Activated CD4-positive, alpha-beta memory T cell treated with anti-CD3 and anti-CD28 coated beads, Interleukin-2, amount 10 ng/mL, durations not matched to agents 7 days and 5 days (primary cell): ENCODE measurements around the gene TGFB1I1. TPM values are rescaled to one million over a fixed set of nuclear protein-coding genes. Genes with fewer than 3 reads are reported as not detected.
A peak's percentile ranks its signal among the peaks of the same experiment; 100 is the strongest.

Experiments
- CTCF ChIA-PET: fragments of 350-600 bp; sonication (Branson Sonifier 250); formaldehyde crosslinking; loops from one replicate; lab custom pipeline; 2021; ENCODE audit warnings: antibody characterized with exemption, inconsistent platforms; lab: Charles Lee
- POLR2A ChIA-PET: fragments of 350-600 bp; sonication (Branson Sonifier 250); formaldehyde crosslinking; loops from one replicate; lab custom pipeline; 2021; ENCODE audit warnings: antibody characterized with exemption; lab: Charles Lee
- DNase-seq: peaks from one replicate; pipeline ENCODE4 v3.0.0-alpha.2; 2020
- H3K27ac Mint-ChIP-seq: one replicate; pipeline ENCODE4 v1.8.0; 2021; ENCODE audit warnings: mild to moderate bottlenecking, mixed read lengths
- H3K27me3 Mint-ChIP-seq: one replicate; pipeline ENCODE4 v1.8.0; 2021; ENCODE audit warnings: mixed read lengths
- H3K36me3 Mint-ChIP-seq: one replicate; pipeline ENCODE4 v1.8.0; 2021; ENCODE audit warnings: low read depth, mixed read lengths
- H3K4me1 Mint-ChIP-seq: one replicate; pipeline ENCODE4 v1.8.0; 2021; ENCODE audit warnings: mixed read lengths
- H3K4me3 Mint-ChIP-seq: one replicate; pipeline ENCODE4 v1.8.0; 2021; ENCODE audit warnings: mild to moderate bottlenecking, mixed read lengths
- H3K9me3 Mint-ChIP-seq: one replicate; pipeline ENCODE4 v1.8.0; 2021; ENCODE audit warnings: mixed read lengths
- total RNA-seq, 2 experiments: library from RNA; stranded (reverse); gene quantifications; one replicate each; pipeline ENCODE4 v1.2.3, GENCODE V29; 2021

Gene TGFB1I1
- total RNA-seq, 2 experiments from 2014 or later: 0.25 to 0.38 TPM

DNA sequence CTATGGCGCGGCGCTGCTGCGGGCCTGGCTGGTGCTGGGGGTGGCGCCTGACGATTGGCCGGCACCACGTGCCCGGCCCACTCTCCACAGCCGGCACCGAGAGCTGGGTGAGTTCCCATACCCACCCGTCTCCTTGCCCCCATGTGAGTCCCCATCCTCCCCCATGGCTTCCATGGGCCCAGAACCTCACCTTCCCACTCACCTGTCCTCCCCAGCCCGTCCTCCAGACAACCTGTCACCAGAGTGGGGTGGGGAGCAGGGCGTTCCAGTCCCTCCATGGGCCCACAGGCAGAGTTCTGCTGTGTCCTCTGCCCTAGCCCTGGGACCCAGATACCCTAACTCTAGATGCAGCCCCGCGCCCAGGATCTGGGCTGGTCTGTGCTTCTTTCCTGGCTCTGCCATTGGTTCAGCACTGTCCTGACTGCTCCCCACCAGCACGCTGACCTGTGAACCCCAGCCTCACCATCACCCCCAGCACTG lies 7.1 kb upstream of the TGFB1I1 start:
- DNase-seq: no peak
- no peaks in the 10 kb centered on the region for H3K9me3 Mint-ChIP-seq
- H3K4me3 Mint-ChIP-seq: no peak overlapping the region
- POLR2A ChIA-PET: no interaction called here
- CTCF ChIA-PET: no interaction called here
- H3K4me1 Mint-ChIP-seq: peaks cover 27% of the 10 kb centered on the region
- no peak overlapping the region for H3K27ac Mint-ChIP-seq
- H3K27me3 Mint-ChIP-seq: no peaks in the 10 kb centered on the region
- H3K36me3 Mint-ChIP-seq: peaks cover 26% of the 10 kb centered on the region

DNA sequence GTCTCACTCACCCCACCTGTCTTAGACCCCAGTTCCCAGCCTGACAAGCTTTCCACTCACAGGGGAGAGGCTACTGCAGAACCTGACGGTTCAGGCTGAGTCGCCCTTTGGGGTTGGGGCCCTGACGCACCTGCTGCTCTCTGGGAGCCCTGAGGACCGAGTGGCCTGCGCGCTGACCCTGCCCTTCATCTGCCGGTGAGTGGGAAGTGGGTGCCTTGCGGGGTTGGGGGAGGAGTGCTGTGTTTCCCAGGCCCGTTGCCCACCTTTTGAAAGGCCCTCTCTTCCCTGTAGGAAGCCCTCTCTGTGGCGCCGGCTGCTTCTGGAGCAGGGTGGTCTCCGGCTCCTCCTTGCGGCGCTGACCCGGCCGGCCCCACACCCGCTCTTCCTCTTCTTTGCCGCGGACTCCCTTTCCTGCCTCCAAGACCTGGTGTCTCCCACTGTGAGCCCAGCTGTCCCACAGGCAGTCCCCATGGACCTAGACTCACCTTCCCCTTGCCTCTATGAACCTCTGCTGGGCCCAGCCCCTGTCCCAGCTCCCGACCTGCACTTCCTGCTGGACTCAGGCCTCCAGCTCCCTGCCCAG lies 6.1 kb upstream of the TGFB1I1 start:
- Mint-ChIP-seq H3K4me3 (no peak overlapping the region), H3K27ac (no peak overlapping the region), H3K4me1 (peaks cover 18% of the 10 kb centered on the region), H3K9me3 (no peaks in the 10 kb centered on the region), H3K27me3 (peaks cover 4% of the 10 kb centered on the region), H3K36me3 (peaks cover 26% of the 10 kb centered on the region)
- DNase-seq: no peak
- POLR2A ChIA-PET: no interaction called here
- CTCF ChIA-PET: no interaction called here

DNA sequence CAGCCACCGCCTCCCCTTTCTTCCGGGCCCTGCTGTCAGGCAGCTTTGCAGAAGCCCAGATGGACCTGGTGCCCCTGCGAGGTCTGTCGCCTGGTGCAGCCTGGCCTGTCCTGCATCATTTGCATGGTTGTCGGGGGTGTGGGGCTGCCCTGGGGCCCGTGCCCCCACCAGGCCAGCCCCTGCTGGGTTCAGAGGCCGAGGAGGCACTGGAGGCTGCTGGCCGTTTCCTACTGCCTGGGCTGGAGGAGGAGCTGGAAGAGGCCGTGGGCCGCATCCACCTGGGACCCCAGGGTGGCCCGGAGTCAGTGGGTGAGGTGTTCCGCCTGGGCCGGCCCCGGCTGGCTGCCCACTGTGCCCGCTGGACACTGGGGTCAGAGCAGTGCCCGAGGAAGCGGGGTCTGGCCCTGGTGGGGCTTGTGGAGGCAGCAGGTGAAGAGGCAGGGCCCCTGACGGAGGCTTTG lies 5.5 kb upstream of the TGFB1I1 start:
- Mint-ChIP-seq H3K27ac (no peak overlapping the region), H3K4me1 (peaks cover 13% of the 10 kb centered on the region), H3K4me3 (no peak overlapping the region), H3K27me3 (peaks cover 8% of the 10 kb centered on the region), H3K36me3 (peaks cover 26% of the 10 kb centered on the region), H3K9me3 (no peaks in the 10 kb centered on the region)
- ChIA-PET CTCF (no interaction called here), POLR2A (no interaction called here)
- DNase-seq: no peak

- no peak for DNase-seq
- Mint-ChIP-seq H3K4me3 (no peak overlapping the region), H3K27ac (no peak overlapping the region), H3K4me1 (peaks cover 14% of the 10 kb centered on the region), H3K36me3 (peaks cover 26% of the 10 kb centered on the region), H3K9me3 (no peaks in the 10 kb centered on the region), H3K27me3 (peaks cover 10% of the 10 kb centered on the region)
- CTCF ChIA-PET: no interaction called here
- POLR2A ChIA-PET: no interaction called here
These were observed 4.7 kb upstream of the TGFB1I1 start for GRCh38 chr16:31467151-31467773.

- no peak overlapping the region for H3K4me3 Mint-ChIP-seq
- CTCF ChIA-PET: interaction anchor here (1.3 kb wide), 1 partner anchor 9 kb away, joined by 4 read pairs; the partner anchor contains the start of gene ARMC5
- peaks cover 22% of the 10 kb centered on the region for H3K36me3 Mint-ChIP-seq
- no peak overlapping the region for H3K27ac Mint-ChIP-seq
- peaks cover 18% of the 10 kb centered on the region for H3K4me1 Mint-ChIP-seq
- POLR2A ChIA-PET: no interaction called here
- H3K27me3 Mint-ChIP-seq: peaks cover 15% of the 10 kb centered on the region
- no peaks in the 10 kb centered on the region for H3K9me3 Mint-ChIP-seq
- no peak for DNase-seq
These were observed 4.1 kb upstream of the TGFB1I1 start for GRCh38 chr16:31467858-31468257.

- H3K27me3 Mint-ChIP-seq: peaks cover 34% of the 10 kb centered on the region
- ChIA-PET POLR2A (interaction anchor here (1.6 kb wide), 1 partner anchor 10 kb away, joined by 3 read pairs; no protein-coding TSS in a partner anchor), CTCF (interaction anchor here (3.4 kb wide), 1 partner anchor 10 kb away, joined by 15 read pairs; no protein-coding TSS in a partner anchor)
These were observed 1.3 kb upstream of the TGFB1I1 start for GRCh38 chr16:31470615-31471014.

DNA sequence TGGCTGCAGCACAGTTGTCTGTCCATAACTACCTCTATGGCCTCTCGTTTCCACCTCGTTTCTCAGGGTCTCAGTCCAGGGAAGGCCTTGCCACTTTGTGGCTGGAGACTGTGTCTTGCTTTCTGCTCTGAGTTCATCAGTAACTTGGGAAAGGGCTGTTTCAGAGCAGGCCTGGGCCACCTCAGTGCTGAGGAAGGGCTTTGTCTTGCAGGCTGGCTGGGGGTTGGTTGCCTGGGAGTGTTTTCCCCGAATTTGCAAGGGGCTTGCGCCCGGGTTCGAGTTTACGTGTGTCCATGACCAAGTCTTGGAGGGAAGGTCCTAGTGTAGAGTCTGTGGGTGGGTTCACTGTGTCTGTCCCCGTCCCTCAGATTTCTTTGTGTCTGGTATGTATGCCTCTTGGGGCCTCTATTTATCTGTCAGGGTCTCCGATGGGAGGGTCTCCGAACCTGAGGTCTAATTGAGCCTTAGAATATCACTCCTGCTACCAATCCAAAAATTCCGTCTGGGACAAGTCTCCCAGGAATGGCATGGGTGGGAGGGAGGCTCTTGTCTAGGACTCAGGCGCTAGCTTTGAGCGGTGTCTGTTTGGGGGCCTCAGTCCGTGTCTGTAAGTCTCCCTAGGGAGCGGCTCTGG lies 594 bp upstream of the TGFB1I1 start:
- Mint-ChIP-seq H3K36me3 (peaks cover 4% of the 10 kb centered on the region), H3K4me1 (peaks cover 21% of the 10 kb centered on the region), H3K9me3 (no peaks in the 10 kb centered on the region), H3K27me3 (peaks cover 37% of the 10 kb centered on the region), H3K4me3 (no peak overlapping the region), H3K27ac (no peak overlapping the region)
- POLR2A ChIA-PET: interaction anchor here (1.6 kb wide), 1 partner anchor 11 kb away, joined by 3 read pairs; no protein-coding TSS in a partner anchor
- no peak for DNase-seq
- CTCF ChIA-PET: interaction anchor here (3.4 kb wide), 1 partner anchor 10 kb away, joined by 15 read pairs; no protein-coding TSS in a partner anchor

More at GRCh38 chr16:31470615-31471014, 1.3 kb upstream of the TGFB1I1 start:
- H3K9me3 Mint-ChIP-seq: no peaks in the 10 kb centered on the region
- H3K36me3 Mint-ChIP-seq: peaks cover 8% of the 10 kb centered on the region
- DNase-seq: no peak
- H3K27ac Mint-ChIP-seq: no peak overlapping the region
- H3K4me3 Mint-ChIP-seq: no peak overlapping the region
- H3K4me1 Mint-ChIP-seq: peaks cover 18% of the 10 kb centered on the region

- no peak overlapping the region for H3K27ac Mint-ChIP-seq
- peak; percentile 45 for DNase-seq
- peak overlapping the region; percentile 35 for H3K4me3 Mint-ChIP-seq
- POLR2A ChIA-PET: no interaction called here
- H3K27me3 Mint-ChIP-seq: peaks cover 42% of the 10 kb centered on the region
- no peaks in the 10 kb centered on the region for H3K36me3 Mint-ChIP-seq
- CTCF ChIA-PET: no interaction called here
- H3K4me1 Mint-ChIP-seq: peaks cover 21% of the 10 kb centered on the region
- no peaks in the 10 kb centered on the region for H3K9me3 Mint-ChIP-seq
These were observed 804 bp downstream of the TGFB1I1 start for GRCh38 chr16:31472709-31473203.

GRCh38 chr16:31473264-31473984 lies 1.5 kb downstream of the TGFB1I1 start:
- no peak overlapping the region for H3K4me3 Mint-ChIP-seq
- H3K27me3 Mint-ChIP-seq: peaks cover 46% of the 10 kb centered on the region
- no peak overlapping the region for H3K27ac Mint-ChIP-seq
- DNase-seq: no peak
- CTCF ChIA-PET: no interaction called here
- no peaks in the 10 kb centered on the region for H3K36me3 Mint-ChIP-seq
- H3K4me1 Mint-ChIP-seq: peaks cover 24% of the 10 kb centered on the region
- POLR2A ChIA-PET: interaction anchor here (5.2 kb wide), 1 partner anchor 14 kb away, joined by 44 read pairs; the partner anchor contains the start of gene ARMC5
- H3K9me3 Mint-ChIP-seq: no peaks in the 10 kb centered on the region

GRCh38 chr16:31474173-31474714 lies 2.3 kb downstream of the TGFB1I1 start:
- DNase-seq: no peak
- ChIA-PET CTCF (interaction anchor here (1.8 kb wide), 1 partner anchor 14 kb away, joined by 22 read pairs; no protein-coding TSS in a partner anchor), POLR2A (interaction anchor here (5.2 kb wide), 1 partner anchor 15 kb away, joined by 44 read pairs; the partner anchor contains the start of gene ARMC5)
- Mint-ChIP-seq H3K36me3 (no peaks in the 10 kb centered on the region), H3K4me3 (no peak overlapping the region), H3K27ac (no peak overlapping the region), H3K27me3 (peaks cover 46% of the 10 kb centered on the region), H3K4me1 (peaks cover 24% of the 10 kb centered on the region), H3K9me3 (no peaks in the 10 kb centered on the region)

GRCh38 chr16:31474773-31475738 lies 3.1 kb downstream of the TGFB1I1 start:
- no peak overlapping the region for H3K4me3 Mint-ChIP-seq
- POLR2A ChIA-PET: interaction anchor here (1.5 to 5.2 kb wide), 3 partner anchors 12 to 33 kb away, joined by 5 to 44 read pairs (median 19); partner anchors contain the start of genes ARMC5 and RUSF1
- H3K9me3 Mint-ChIP-seq: no peaks in the 10 kb centered on the region
- no peaks in the 10 kb centered on the region for H3K36me3 Mint-ChIP-seq
- no peak for DNase-seq
- peaks cover 24% of the 10 kb centered on the region for H3K4me1 Mint-ChIP-seq
- peaks cover 46% of the 10 kb centered on the region for H3K27me3 Mint-ChIP-seq
- CTCF ChIA-PET: interaction anchor here (1.8 kb wide), 1 partner anchor 14 kb away, joined by 22 read pairs; no protein-coding TSS in a partner anchor
- no peak overlapping the region for H3K27ac Mint-ChIP-seq
